ENCODE measurements around the gene MXRA8.
A peak's percentile ranks its signal among the peaks of the same experiment; 100 is the strongest.

The MXRA8 gene

GRCh38 chr1:1309251-1310108, 48.9 kb downstream of the MXRA8 start:
- DNase-seq (ENCODE audit: low read depth in 1 of 2, low spot score in 1 of 2): no peak

- no peak for DNase-seq (ENCODE audit: low read depth in 1 of 2, low spot score in 1 of 2)
Observed at GRCh38 chr1:1308756-1309250, 49.6 kb downstream of the MXRA8 start.

- DNase-seq (ENCODE audit: low read depth in 1 of 2, low spot score in 1 of 2): peak; percentile 71 to 83
Observed at GRCh38 chr1:1307923-1308755, 50.2 kb downstream of the MXRA8 start, which contains the start of the genes ACAP3 and PUSL1. Gene ACAP3, minus strand, starts transcription at chr1:1307930. Its CDS starts 115 bp downstream, at chr1:1307815. Gene PUSL1, plus strand, starts transcription at chr1:1308597. Its CDS starts 47 bp downstream, at chr1:1308644.

GRCh38 chr1:1307261-1307922, 51.0 kb downstream of the MXRA8 start:
- DNase-seq (ENCODE audit: low read depth in 1 of 2, low spot score in 1 of 2): no peak

GRCh38 chr1:1306661-1307260, 51.6 kb downstream of the MXRA8 start:
- DNase-seq (ENCODE audit: low read depth in 1 of 2, low spot score in 1 of 2): no peak

GRCh38 chr1:1306070-1306660, 52.2 kb downstream of the MXRA8 start:
- no peak for DNase-seq (ENCODE audit: low read depth in 1 of 2, low spot score in 1 of 2)

- DNase-seq (ENCODE audit: low read depth in 1 of 2, low spot score in 1 of 2): peak; percentile 39 to 50
Observed at GRCh38 chr1:1305300-1306069, 52.9 kb downstream of the MXRA8 start.

GRCh38 chr1:1304331-1305299, 53.7 kb downstream of the MXRA8 start:
- DNase-seq (ENCODE audit: low read depth in 1 of 2, low spot score in 1 of 2): no peak

- no peak for DNase-seq (ENCODE audit: low read depth in 1 of 2, low spot score in 1 of 2)
Observed at GRCh38 chr1:1303736-1304135, 54.6 kb downstream of the MXRA8 start.

GRCh38 chr1:1302951-1303509, 55.3 kb downstream of the MXRA8 start:
- no peak for DNase-seq (ENCODE audit: low read depth in 1 of 2, low spot score in 1 of 2)

All from activated T-helper 1 cell treated with anti-CD3 and anti-CD28 coated beads, Interleukin-2, amount 50 U/mL, for 16 hours (primary cell).